ENCODE data around the gene DOK3.

DNA sequence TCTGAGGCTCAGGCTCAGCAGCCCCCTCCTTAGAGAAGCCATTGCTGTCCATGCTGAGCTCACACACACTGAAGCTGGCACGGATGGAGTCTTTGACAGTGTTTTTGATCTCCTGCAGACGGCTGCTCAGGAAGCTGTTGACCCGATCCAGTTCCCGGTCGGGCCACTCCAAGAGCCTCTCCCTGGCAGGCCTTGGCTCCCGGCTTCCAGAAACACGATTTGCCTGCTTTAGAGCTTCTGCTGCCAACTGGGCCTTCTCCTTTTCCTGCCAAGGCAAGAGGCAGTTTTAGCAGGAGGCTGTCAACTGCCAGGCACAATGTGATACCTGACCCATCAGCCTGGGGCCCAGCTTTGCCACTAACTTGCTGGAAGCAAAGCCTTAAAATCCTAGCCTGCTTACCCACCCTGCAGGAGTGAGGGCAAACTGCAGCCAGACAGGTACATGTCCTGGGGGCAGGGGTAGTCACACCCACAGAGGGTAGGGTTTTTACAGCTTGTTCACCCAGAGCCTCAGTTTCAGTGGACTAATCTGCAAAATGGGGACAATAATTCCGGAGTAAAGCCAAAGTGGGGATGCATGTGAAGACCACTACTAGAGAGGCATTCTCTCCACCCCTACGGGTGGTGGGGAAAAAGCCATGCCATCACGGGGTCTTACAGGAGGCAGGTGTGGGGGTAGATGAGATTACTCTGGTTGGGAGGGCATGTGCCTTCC, 15.5 kb upstream of the DOK3 start:
- TF ChIP-seq POLR2AphosphoS5 (IDR thresholded peaks at IDR 0.05): no peak
- TF ChIP-seq EP300 (IDR thresholded peaks at IDR 0.05): no peak
- no peak for TF ChIP-seq POLR2A (IDR thresholded peaks at IDR 0.05)
- TF ChIP-seq, protein P1, sequence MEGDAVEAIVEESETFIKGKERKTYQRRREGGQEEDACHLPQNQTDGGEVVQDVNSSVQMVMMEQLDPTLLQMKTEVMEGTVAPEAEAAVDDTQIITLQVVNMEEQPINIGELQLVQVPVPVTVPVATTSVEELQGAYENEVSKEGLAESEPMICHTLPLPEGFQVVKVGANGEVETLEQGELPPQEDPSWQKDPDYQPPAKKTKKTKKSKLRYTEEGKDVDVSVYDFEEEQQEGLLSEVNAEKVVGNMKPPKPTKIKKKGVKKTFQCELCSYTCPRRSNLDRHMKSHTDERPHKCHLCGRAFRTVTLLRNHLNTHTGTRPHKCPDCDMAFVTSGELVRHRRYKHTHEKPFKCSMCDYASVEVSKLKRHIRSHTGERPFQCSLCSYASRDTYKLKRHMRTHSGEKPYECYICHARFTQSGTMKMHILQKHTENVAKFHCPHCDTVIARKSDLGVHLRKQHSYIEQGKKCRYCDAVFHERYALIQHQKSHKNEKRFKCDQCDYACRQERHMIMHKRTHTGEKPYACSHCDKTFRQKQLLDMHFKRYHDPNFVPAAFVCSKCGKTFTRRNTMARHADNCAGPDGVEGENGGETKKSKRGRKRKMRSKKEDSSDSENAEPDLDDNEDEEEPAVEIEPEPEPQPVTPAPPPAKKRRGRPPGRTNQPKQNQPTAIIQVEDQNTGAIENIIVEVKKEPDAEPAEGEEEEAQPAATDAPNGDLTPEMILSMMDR (IDR thresholded peaks at IDR 0.05): no peak

All from suprapubic skin (tissue), 4 donors.